NT2/D1 (cell line): Measurements from ENCODE around the gene FBXO46.
A peak's percentile ranks its signal among the peaks of the same experiment; 100 is the strongest.

Experiments used
- DNase-seq: peaks from one replicate; pipeline ENCODE4 v3.0.0-alpha.2; 2011; ENCODE audit warnings: low read depth, low spot score
- H3K27me3 ChIP-seq: 2 replicates; pipeline ENCODE4 v1.6.0; 2011; ENCODE audit warnings: mild to moderate bottlenecking; ENCODE audit not compliant: insufficient read length, insufficient read depth
- H3K36me3 ChIP-seq: 2 replicates; pipeline ENCODE4 v1.6.1; 2011; ENCODE audit warnings: mild to moderate bottlenecking, low read length, mixed read lengths; ENCODE audit not compliant: insufficient read depth, insufficient read length
- H3K4me1 ChIP-seq: 2 replicates; pipeline ENCODE4 v1.5.1; 2011; ENCODE audit not compliant: insufficient read depth, insufficient read length
- H3K4me3 ChIP-seq: 2 replicates; pipeline ENCODE4 v1.5.1; 2011; ENCODE audit warnings: low read depth; ENCODE audit not compliant: insufficient read length
- H3K9ac ChIP-seq: 2 replicates; pipeline ENCODE4 v1.6.0; 2011; ENCODE audit warnings: low read depth; ENCODE audit not compliant: insufficient read length
- H3K9me3 ChIP-seq: 2 replicates; pipeline ENCODE4 v1.5.1; 2011; ENCODE audit warnings: mild to moderate bottlenecking, low read length; ENCODE audit not compliant: insufficient read depth
- SUZ12 ChIP-seq: IDR thresholded peaks from 2 replicates; pipeline ENCODE4 v1.6.1; 2011; ENCODE audit not compliant: insufficient read length, insufficient read depth; ENCODE audit errors: extremely low read depth
- YY1 ChIP-seq: IDR thresholded peaks from 2 replicates; pipeline ENCODE4 v1.6.1; 2011; ENCODE audit not compliant: insufficient read length, insufficient read depth
- ZNF274 ChIP-seq: IDR thresholded peaks from 2 replicates; pipeline ENCODE4 v1.6.1; 2011; ENCODE audit warnings: mild to moderate bottlenecking, low read depth, low read length

Gene FBXO46

GRCh38 chr19:45730368-45731288 is at the start of gene FBXO46:
Gene FBXO46, minus strand, starts transcription at chr19:45730896. Its CDS starts 17,401 bp downstream, at chr19:45713495.
- DNase-seq, result peak; percentile 94
- no peaks in the 10 kb centered on the region for H3K27me3 ChIP-seq
- H3K9me3 ChIP-seq, result no peaks in the 10 kb centered on the region
- TF ChIP-seq YY1 (peak; percentile 61), ZNF274 (no peak)
- H3K36me3 ChIP-seq, result peaks cover 5% of the 10 kb centered on the region
- peak within 1 kb of the TSS; percentile 63 for H3K9ac ChIP-seq
- H3K4me3 ChIP-seq, result peak within 1 kb of the TSS; percentile 54
- no peaks in the 10 kb centered on the region for H3K4me1 ChIP-seq

- peak overlapping the region; percentile 26 for H3K9ac ChIP-seq
- TF ChIP-seq SUZ12, result no peak
- TF ChIP-seq ZNF274, result no peak
- no peak for TF ChIP-seq YY1
- no peak overlapping the region for H3K4me3 ChIP-seq
- no peaks in the 10 kb centered on the region for H3K9me3 ChIP-seq
- H3K27me3 ChIP-seq, result no peaks in the 10 kb centered on the region
- H3K36me3 ChIP-seq, result peaks cover 43% of the 10 kb centered on the region
- H3K4me1 ChIP-seq, result peaks cover 27% of the 10 kb centered on the region
- DNase-seq, result no peak
These were observed 49.4 kb upstream of the FBXO46 start for GRCh38 chr19:45780146-45780447.

GRCh38 chr19:45779231-45780145 is 48.8 kb upstream of the FBXO46 start:
- Histone ChIP-seq H3K9me3 (no peaks in the 10 kb centered on the region), H3K9ac (peak overlapping the region; percentile 32), H3K4me3 (peak overlapping the region; percentile 28), H3K4me1 (peaks cover 24% of the 10 kb centered on the region), H3K27me3 (no peaks in the 10 kb centered on the region), H3K36me3 (peaks cover 42% of the 10 kb centered on the region)
- DNase-seq, result no peak
- TF ChIP-seq SUZ12 (no peak), ZNF274 (no peak), YY1 (no peak)

GRCh38 chr19:45778010-45778661 is 47.4 kb upstream of the FBXO46 start:
- peaks cover 23% of the 10 kb centered on the region for H3K4me1 ChIP-seq
- H3K9me3 ChIP-seq, result no peaks in the 10 kb centered on the region
- TF ChIP-seq ZNF274 (no peak), YY1 (no peak), SUZ12 (no peak)
- DNase-seq, result no peak
- H3K9ac ChIP-seq, result no peak overlapping the region
- H3K4me3 ChIP-seq, result no peak overlapping the region
- peaks cover 46% of the 10 kb centered on the region for H3K36me3 ChIP-seq
- H3K27me3 ChIP-seq, result no peaks in the 10 kb centered on the region

- TF ChIP-seq ZNF274, result no peak
- no peak for TF ChIP-seq SUZ12
- TF ChIP-seq YY1, result no peak
- peaks cover 52% of the 10 kb centered on the region for H3K36me3 ChIP-seq
- H3K27me3 ChIP-seq, result no peaks in the 10 kb centered on the region
- H3K4me3 ChIP-seq, result no peak overlapping the region
- no peaks in the 10 kb centered on the region for H3K9me3 ChIP-seq
- DNase-seq, result no peak
- H3K4me1 ChIP-seq, result peaks cover 23% of the 10 kb centered on the region
- H3K9ac ChIP-seq, result no peak overlapping the region
These were observed 46.8 kb upstream of the FBXO46 start for GRCh38 chr19:45777395-45777961.

GRCh38 chr19:45774765-45775164 is 44.1 kb upstream of the FBXO46 start:
- Histone ChIP-seq H3K4me3 (no peak overlapping the region), H3K27me3 (no peaks in the 10 kb centered on the region), H3K36me3 (peaks cover 64% of the 10 kb centered on the region), H3K4me1 (peaks cover 13% of the 10 kb centered on the region), H3K9ac (no peak overlapping the region), H3K9me3 (no peaks in the 10 kb centered on the region)
- no peak for DNase-seq
- TF ChIP-seq YY1, result no peak
- TF ChIP-seq SUZ12, result no peak
- no peak for TF ChIP-seq ZNF274
